ENCODE data around the gene ATAD1.

ATAD1 gene

GRCh38 chr10:87799860-87800259 is 18.2 kb downstream of the ATAD1 start:
- H4K20me1 ChIP-seq (ENCODE audit: control insufficient read depth, insufficient read depth, low read depth, low read length): no peaks in the 10 kb centered on the region
- peaks cover 83% of the 10 kb centered on the region for H3K36me3 ChIP-seq (ENCODE audit: control insufficient read depth, low read length)
- H3K4me1 ChIP-seq (ENCODE audit: control insufficient read depth, low read length): peaks cover 9% of the 10 kb centered on the region; the same call in 1 of the 2 replicates
- TF ChIP-seq EZH2phosphoT487 (IDR thresholded peaks at IDR 0.05; ENCODE audit: borderline replicate concordance, low read length): no peak
- TF ChIP-seq CTCF (IDR thresholded peaks at IDR 0.05; ENCODE audit: low read depth, low read length, poor library complexity, severe bottlenecking): no peak
- H3K9me3 ChIP-seq (ENCODE audit: control insufficient read depth, insufficient read depth, low read length): peaks cover 13% of the 10 kb centered on the region
- no peak overlapping the region for H3K27ac ChIP-seq (ENCODE audit: low read depth, low read length)
- no peak overlapping the region for H3K4me3 ChIP-seq (ENCODE audit: low read length)
- H3K27me3 ChIP-seq (ENCODE audit: control insufficient read depth, low read length): no peaks in the 10 kb centered on the region
- H3K4me2 ChIP-seq (ENCODE audit: low read length): no peak overlapping the region
- H3K9me2 ChIP-seq (replicated peaks; ENCODE audit: control insufficient read depth, low read length): no peaks in the 10 kb centered on the region
- H3K79me2 ChIP-seq (ENCODE audit: control insufficient read depth, low read length): peaks cover 74% of the 10 kb centered on the region
- peaks cover 2% of the 10 kb centered on the region; the same call in 1 of the 2 replicates for H3F3A ChIP-seq (ENCODE audit: control insufficient read depth, insufficient read depth)

GRCh38 chr10:87798082-87798481 is 19.9 kb downstream of the ATAD1 start:
- TF ChIP-seq CTCF (IDR thresholded peaks at IDR 0.05; ENCODE audit: low read depth, low read length, poor library complexity, severe bottlenecking): no peak
- Histone ChIP-seq H4K20me1 (ENCODE audit: control insufficient read depth, insufficient read depth, low read depth, low read length) (no peaks in the 10 kb centered on the region), H3K9me2 (replicated peaks; ENCODE audit: control insufficient read depth, low read length) (no peaks in the 10 kb centered on the region), H3K4me2 (ENCODE audit: low read length) (no peak overlapping the region), H3K36me3 (ENCODE audit: control insufficient read depth, low read length) (peaks cover 84% of the 10 kb centered on the region), H3K79me2 (ENCODE audit: control insufficient read depth, low read length) (peaks cover 75% of the 10 kb centered on the region), H3K27me3 (ENCODE audit: control insufficient read depth, low read length) (no peaks in the 10 kb centered on the region), H3K27ac (ENCODE audit: low read depth, low read length) (no peak overlapping the region), H3K4me3 (ENCODE audit: low read length) (no peak overlapping the region), H3K9me3 (ENCODE audit: control insufficient read depth, insufficient read depth, low read length) (peaks cover 9% of the 10 kb centered on the region), H3F3A (ENCODE audit: control insufficient read depth, insufficient read depth) (peaks cover 2% of the 10 kb centered on the region; the same call in 1 of the 2 replicates), H3K4me1 (ENCODE audit: control insufficient read depth, low read length) (peaks cover 9% of the 10 kb centered on the region; the same call in 1 of the 2 replicates)

GRCh38 chr10:87794285-87794684 is 23.7 kb downstream of the ATAD1 start:
- peaks cover 84% of the 10 kb centered on the region for H3K36me3 ChIP-seq (ENCODE audit: control insufficient read depth, low read length)

More at GRCh38 chr10:87794285-87794684, 23.7 kb downstream of the ATAD1 start:
- peaks cover 66% of the 10 kb centered on the region for H3K79me2 ChIP-seq (ENCODE audit: control insufficient read depth, low read length)
- peaks cover 9% of the 10 kb centered on the region; the same call in 1 of the 2 replicates for H3K4me1 ChIP-seq (ENCODE audit: control insufficient read depth, low read length)
- H3K9me2 ChIP-seq (replicated peaks; ENCODE audit: control insufficient read depth, low read length): no peaks in the 10 kb centered on the region
- no peaks in the 10 kb centered on the region for H3K27me3 ChIP-seq (ENCODE audit: control insufficient read depth, low read length)
- H3K4me3 ChIP-seq (ENCODE audit: low read length): no peak overlapping the region
- H3F3A ChIP-seq (ENCODE audit: control insufficient read depth, insufficient read depth): 0 out of 2 replicates have a peak, but pooled peaks cover 2% of the 10 kb centered on the region
- no peaks in the 10 kb centered on the region for H3K9me3 ChIP-seq (ENCODE audit: control insufficient read depth, insufficient read depth, low read length)
- no peak overlapping the region for H3K4me2 ChIP-seq (ENCODE audit: low read length)
- TF ChIP-seq CTCF (IDR thresholded peaks at IDR 0.05; ENCODE audit: low read depth, low read length, poor library complexity, severe bottlenecking) (no peak), EZH2phosphoT487 (IDR thresholded peaks at IDR 0.05; ENCODE audit: borderline replicate concordance, low read length) (no peak)
- H3K27ac ChIP-seq (ENCODE audit: low read depth, low read length): no peak overlapping the region
- H4K20me1 ChIP-seq (ENCODE audit: control insufficient read depth, insufficient read depth, low read depth, low read length): no peaks in the 10 kb centered on the region
